Hepatic stellate cell (primary cell): ENCODE data around the gene ATAD1.
"Not testable (repeated sequence)": the region's sequence is repeated elsewhere in the genome, so short reads cannot be mapped to it uniquely, and the experiment has no call there.

Experiments used
- DNase-seq: peaks from one replicate; pipeline ENCODE4 v3.0.0; 2011; ENCODE audit warnings: low spot score

ATAD1 gene

GRCh38 chr10:87801813-87802435 lies 16.1 kb downstream of the ATAD1 start:
- DNase-seq = not testable (repeated sequence)

- no peak for DNase-seq
Observed at GRCh38 chr10:87799860-87800259, 18.2 kb downstream of the ATAD1 start.

GRCh38 chr10:87798082-87798481 lies 19.9 kb downstream of the ATAD1 start:
- DNase-seq = no peak

GRCh38 chr10:87794285-87794684 lies 23.7 kb downstream of the ATAD1 start:
- no peak for DNase-seq

GRCh38 chr10:87790185-87790584 lies 27.8 kb downstream of the ATAD1 start:
- DNase-seq = no peak

- no peak for DNase-seq
Observed at GRCh38 chr10:87786421-87786820, 31.6 kb downstream of the ATAD1 start.

GRCh38 chr10:87782721-87783120 lies 35.3 kb downstream of the ATAD1 start:
- no peak for DNase-seq

- no peak for DNase-seq
Observed at GRCh38 chr10:87781545-87781944, 36.5 kb downstream of the ATAD1 start.

GRCh38 chr10:87776328-87776727 lies 41.7 kb downstream of the ATAD1 start:
- no peak for DNase-seq

- DNase-seq = no peak
Observed at GRCh38 chr10:87775766-87776165, 42.3 kb downstream of the ATAD1 start.

- no peak for DNase-seq
Observed at GRCh38 chr10:87771871-87772500, 46.0 kb downstream of the ATAD1 start.

- DNase-seq = no peak
Observed at GRCh38 chr10:87767253-87767652, 50.8 kb downstream of the ATAD1 start.

GRCh38 chr10:87765666-87766376 lies 52.2 kb downstream of the ATAD1 start:
- DNase-seq = no peak

GRCh38 chr10:87764072-87764934 lies 53.7 kb downstream of the ATAD1 start:
- no peak for DNase-seq

- DNase-seq = no peak
Observed at GRCh38 chr10:87763086-87763861, 54.8 kb downstream of the ATAD1 start.

GRCh38 chr10:87761892-87762291 lies 56.1 kb downstream of the ATAD1 start:
- DNase-seq = no peak

- no peak for DNase-seq
Observed at GRCh38 chr10:87761153-87761552, 56.9 kb downstream of the ATAD1 start.

- no peak for DNase-seq
Observed at GRCh38 chr10:87760195-87760905, 57.7 kb downstream of the ATAD1 start.

- no peak for DNase-seq
Observed at GRCh38 chr10:87759551-87759950, 58.5 kb downstream of the ATAD1 start.

GRCh38 chr10:87757685-87758084 lies 60.3 kb downstream of the ATAD1 start:
- no peak for DNase-seq
